ENCODE measurements around the gene GRIA4. TPM values are rescaled to one million over a fixed set of nuclear protein-coding genes. Genes with fewer than 3 reads are reported as not detected.

GRIA4 gene
- total RNA-seq, 1 experiment from 2014 or later: not detected

- Histone ChIP-seq H3K4me1 (ENCODE audit: insufficient read depth, low read length, poor library complexity, severe bottlenecking) (no peaks in the 10 kb centered on the region), H3K27ac (ENCODE audit: low read depth, low read length, poor library complexity, severe bottlenecking) (no peak overlapping the region), H3K36me3 (ENCODE audit: insufficient read depth, low read length, poor library complexity, severe bottlenecking) (no peaks in the 10 kb centered on the region), H3K27me3 (replicated peaks; ENCODE audit: insufficient read depth, low read depth, low read length, poor library complexity) (no peaks in the 10 kb centered on the region), H3K9me3 (ENCODE audit: low read depth, low read length, poor library complexity, severe bottlenecking) (no peaks in the 10 kb centered on the region), H3K4me3 (ENCODE audit: low read depth, low read length, poor library complexity, severe bottlenecking) (no peak overlapping the region)
- no TSS peak for BruUV-seq (replicated peaks)
- TF ChIP-seq, protein P1, sequence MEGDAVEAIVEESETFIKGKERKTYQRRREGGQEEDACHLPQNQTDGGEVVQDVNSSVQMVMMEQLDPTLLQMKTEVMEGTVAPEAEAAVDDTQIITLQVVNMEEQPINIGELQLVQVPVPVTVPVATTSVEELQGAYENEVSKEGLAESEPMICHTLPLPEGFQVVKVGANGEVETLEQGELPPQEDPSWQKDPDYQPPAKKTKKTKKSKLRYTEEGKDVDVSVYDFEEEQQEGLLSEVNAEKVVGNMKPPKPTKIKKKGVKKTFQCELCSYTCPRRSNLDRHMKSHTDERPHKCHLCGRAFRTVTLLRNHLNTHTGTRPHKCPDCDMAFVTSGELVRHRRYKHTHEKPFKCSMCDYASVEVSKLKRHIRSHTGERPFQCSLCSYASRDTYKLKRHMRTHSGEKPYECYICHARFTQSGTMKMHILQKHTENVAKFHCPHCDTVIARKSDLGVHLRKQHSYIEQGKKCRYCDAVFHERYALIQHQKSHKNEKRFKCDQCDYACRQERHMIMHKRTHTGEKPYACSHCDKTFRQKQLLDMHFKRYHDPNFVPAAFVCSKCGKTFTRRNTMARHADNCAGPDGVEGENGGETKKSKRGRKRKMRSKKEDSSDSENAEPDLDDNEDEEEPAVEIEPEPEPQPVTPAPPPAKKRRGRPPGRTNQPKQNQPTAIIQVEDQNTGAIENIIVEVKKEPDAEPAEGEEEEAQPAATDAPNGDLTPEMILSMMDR (conservative IDR thresholded peaks at IDR 0.05; ENCODE audit: low read depth, low read length): no peak
- TF ChIP-seq EZH2 (IDR thresholded peaks at IDR 0.05; ENCODE audit: borderline replicate concordance, low read depth, low read length, poor library complexity, severe bottlenecking): no peak
- ChIA-PET POLR2A (ENCODE audit: low non-redundant PET) (no interaction called here), CTCF (no interaction called here)
- intact Hi-C loops (cut with micrococcal nuclease; ENCODE audit: unreplicated experiment): no loop called here
- peak; percentile 31 for DNase-seq (ENCODE audit: low spot score)
Measured at GRCh38 chr11:105821372-105821771, 211.5 kb downstream of the GRIA4 start.

DNA sequence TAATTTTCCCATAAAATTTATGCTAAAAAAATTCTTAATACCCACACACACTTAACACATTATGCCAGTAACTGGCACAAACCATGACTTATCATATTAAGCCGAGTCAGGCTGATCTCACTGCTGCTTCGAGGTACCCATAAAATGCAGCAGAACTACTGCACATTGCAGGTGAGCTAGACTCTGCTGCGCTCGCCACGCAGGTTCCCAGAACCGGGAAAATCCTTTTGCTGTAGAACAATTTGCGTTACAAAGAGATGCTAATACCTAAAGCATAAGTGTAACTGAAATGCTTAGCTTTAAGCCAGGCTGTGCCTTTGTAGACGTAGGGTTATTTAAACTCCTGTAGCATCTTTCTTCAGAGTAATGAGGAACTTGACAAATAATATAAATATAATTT, 211.9 kb downstream of the GRIA4 start:
- ChIA-PET CTCF (no interaction called here), POLR2A (ENCODE audit: low non-redundant PET) (no interaction called here)
- Histone ChIP-seq H3K9me3 (ENCODE audit: low read depth, low read length, poor library complexity, severe bottlenecking) (no peaks in the 10 kb centered on the region), H3K27me3 (replicated peaks; ENCODE audit: insufficient read depth, low read depth, low read length, poor library complexity) (no peaks in the 10 kb centered on the region), H3K4me3 (ENCODE audit: low read depth, low read length, poor library complexity, severe bottlenecking) (no peak overlapping the region), H3K27ac (ENCODE audit: low read depth, low read length, poor library complexity, severe bottlenecking) (no peak overlapping the region), H3K4me1 (ENCODE audit: insufficient read depth, low read length, poor library complexity, severe bottlenecking) (no peaks in the 10 kb centered on the region), H3K36me3 (ENCODE audit: insufficient read depth, low read length, poor library complexity, severe bottlenecking) (no peaks in the 10 kb centered on the region)
- BruUV-seq (replicated peaks): no TSS peak
- no peak for DNase-seq (ENCODE audit: low spot score)
- intact Hi-C loops (cut with micrococcal nuclease; ENCODE audit: unreplicated experiment): no loop called here
- TF ChIP-seq EZH2 (IDR thresholded peaks at IDR 0.05; ENCODE audit: borderline replicate concordance, low read depth, low read length, poor library complexity, severe bottlenecking): no peak
- TF ChIP-seq, protein P1 (conservative IDR thresholded peaks at IDR 0.05; ENCODE audit: low read depth, low read length): no peak

GRCh38 chr11:105823495-105824033, 213.7 kb downstream of the GRIA4 start:
- Histone ChIP-seq H3K27me3 (replicated peaks; ENCODE audit: insufficient read depth, low read depth, low read length, poor library complexity) (no peaks in the 10 kb centered on the region), H3K36me3 (ENCODE audit: insufficient read depth, low read length, poor library complexity, severe bottlenecking) (no peaks in the 10 kb centered on the region), H3K4me1 (ENCODE audit: insufficient read depth, low read length, poor library complexity, severe bottlenecking) (no peaks in the 10 kb centered on the region), H3K9me3 (ENCODE audit: low read depth, low read length, poor library complexity, severe bottlenecking) (no peaks in the 10 kb centered on the region), H3K4me3 (ENCODE audit: low read depth, low read length, poor library complexity, severe bottlenecking) (no peak overlapping the region), H3K27ac (ENCODE audit: low read depth, low read length, poor library complexity, severe bottlenecking) (no peak overlapping the region)
- DNase-seq (ENCODE audit: low spot score): no peak
- no TSS peak for BruUV-seq (replicated peaks)
- ChIA-PET POLR2A (ENCODE audit: low non-redundant PET) (no interaction called here), CTCF (no interaction called here)
- intact Hi-C loops (cut with micrococcal nuclease; ENCODE audit: unreplicated experiment): no loop called here
- no peak for TF ChIP-seq EZH2 (IDR thresholded peaks at IDR 0.05; ENCODE audit: borderline replicate concordance, low read depth, low read length, poor library complexity, severe bottlenecking)
- TF ChIP-seq, protein P1 (conservative IDR thresholded peaks at IDR 0.05; ENCODE audit: low read depth, low read length): no peak

All from A673 (cell line).